Ectodermal cell (in vitro differentiated cells): ENCODE measurements around the gene GIMAP7.

ENCODE experiments used
- H3K27ac ChIP-seq: 2 replicates; pipeline ENCODE4 v1.7.0; 2013; ENCODE audit warnings: mild to moderate bottlenecking, low read depth, low read length; ENCODE audit not compliant: insufficient read depth, poor library complexity, severe bottlenecking
- H3K27me3 ChIP-seq: 2 replicates; pipeline ENCODE4 v1.7.0; 2013; ENCODE audit warnings: mild to moderate bottlenecking, low read length; ENCODE audit not compliant: insufficient read depth, control insufficient read depth, poor library complexity, severe bottlenecking
- H3K36me3 ChIP-seq: one replicate; pipeline ENCODE4 v1.7.0; 2013; ENCODE audit warnings: low read length; ENCODE audit not compliant: control insufficient read depth, insufficient read depth
- H3K4me1 ChIP-seq: one replicate; pipeline ENCODE4 v1.7.0; 2013; ENCODE audit warnings: low read length; ENCODE audit not compliant: control insufficient read depth, insufficient read depth
- H3K4me3 ChIP-seq: 2 replicates; pipeline ENCODE4 v1.7.0; 2013; ENCODE audit warnings: low read depth, low read length, control low read depth; ENCODE audit not compliant: insufficient read depth
- H3K9me3 ChIP-seq: 2 replicates; pipeline ENCODE4 v1.7.0; 2013; ENCODE audit warnings: mild to moderate bottlenecking, low read length, moderate library complexity; ENCODE audit not compliant: control insufficient read depth
- WGBS, 2 experiments: methylation state at CpG; one replicate each; pipeline ENCODE4 v1.1.7; 2013; ENCODE audit warnings: missing lambda C conversion rate in 2 of 2; 5-methylcytosine and 5-hydroxymethylcytosine counted together

The GIMAP7 gene

GRCh38 chr7:150567871-150568301 lies 53.2 kb downstream of the GIMAP7 start:
- Histone ChIP-seq H3K9me3 (no peaks in the 10 kb centered on the region), H3K36me3 (no peaks in the 10 kb centered on the region), H3K27ac (no peak overlapping the region), H3K4me1 (no peaks in the 10 kb centered on the region), H3K4me3 (no peak overlapping the region), H3K27me3 (no peaks in the 10 kb centered on the region)
- 87 to 90% methylated on average over 3 of the region's 3 CpGs for WGBS, 2 experiments

- WGBS, 2 experiments, result 93 to 95% methylated on average over 2 of the region's 2 CpGs
- no peaks in the 10 kb centered on the region for H3K4me1 ChIP-seq
- no peaks in the 10 kb centered on the region for H3K9me3 ChIP-seq
Measured at GRCh38 chr7:150568714-150569113, 54.0 kb downstream of the GIMAP7 start.

GRCh38 chr7:150569245-150569955 lies 54.7 kb downstream of the GIMAP7 start:
- no peaks in the 10 kb centered on the region for H3K9me3 ChIP-seq
- WGBS, 2 experiments, result 89 to 93% methylated on average over 7 of the region's 7 CpGs
- H3K36me3 ChIP-seq, result no peaks in the 10 kb centered on the region

More at GRCh38 chr7:150568714-150569113, 54.0 kb downstream of the GIMAP7 start:
- H3K27me3 ChIP-seq, result no peaks in the 10 kb centered on the region
- H3K27ac ChIP-seq, result no peak overlapping the region
- no peaks in the 10 kb centered on the region for H3K36me3 ChIP-seq
- no peak overlapping the region for H3K4me3 ChIP-seq

More at GRCh38 chr7:150569245-150569955, 54.7 kb downstream of the GIMAP7 start:
- no peaks in the 10 kb centered on the region for H3K4me1 ChIP-seq
- H3K4me3 ChIP-seq, result no peak overlapping the region
- no peaks in the 10 kb centered on the region for H3K27me3 ChIP-seq
- no peak overlapping the region for H3K27ac ChIP-seq
